Activated CD8-positive, alpha-beta memory T cell treated with anti-CD3 and anti-CD28 coated beads for 1 hour (primary cell): ENCODE measurements around the gene PODNL1.

ENCODE experiments used
- DNase-seq, 2 donors: peaks; one replicate each; pipeline ENCODE4 v3.0.0-alpha.2; 2020; ENCODE audit warnings: low read depth in 1 of 2; ENCODE audit errors: extremely low read depth in 1 of 2

The PODNL1 gene

GRCh38 chr19:13938301-13939064 is at the start of gene PODNL1:
TSS of gene PODNL1 (minus strand) at chr19:13938417. CDS start at chr19:13938181, 236 bp downstream.
- DNase-seq, result no peak

- no peak for DNase-seq
Observed at GRCh38 chr19:13987101-13987890, 49.1 kb upstream of the PODNL1 start.

GRCh38 chr19:13986348-13986904 is 48.2 kb upstream of the PODNL1 start:
- peak; percentile 98 to 100 for DNase-seq

- no peak for DNase-seq
Observed at GRCh38 chr19:13985771-13986347, 47.6 kb upstream of the PODNL1 start.

GRCh38 chr19:13984875-13985741 is 46.9 kb upstream of the PODNL1 start:
- no peak for DNase-seq

- DNase-seq, result no peak
Observed at GRCh38 chr19:13984186-13984585, 46.0 kb upstream of the PODNL1 start.

- DNase-seq, result no peak
Observed at GRCh38 chr19:13983213-13983889, 45.1 kb upstream of the PODNL1 start.

GRCh38 chr19:13982773-13983172 is 44.6 kb upstream of the PODNL1 start:
- DNase-seq, result no peak

- DNase-seq, result no peak
Observed at GRCh38 chr19:13981988-13982501, 43.8 kb upstream of the PODNL1 start.

- DNase-seq, result no peak
Observed at GRCh38 chr19:13981467-13981866, 43.2 kb upstream of the PODNL1 start.

GRCh38 chr19:13981021-13981420 is 42.8 kb upstream of the PODNL1 start:
- DNase-seq, result no peak

- no peak for DNase-seq
Observed at GRCh38 chr19:13980340-13980739, 42.1 kb upstream of the PODNL1 start.

GRCh38 chr19:13979686-13980085 is 41.5 kb upstream of the PODNL1 start:
- no peak for DNase-seq

- no peak for DNase-seq
Observed at GRCh38 chr19:13979244-13979615, 41.0 kb upstream of the PODNL1 start.

GRCh38 chr19:13978351-13979243 is 40.4 kb upstream of the PODNL1 start:
- DNase-seq, result no peak

GRCh38 chr19:13977803-13978202 is 39.6 kb upstream of the PODNL1 start:
- DNase-seq, result no peak

- no peak for DNase-seq
Observed at GRCh38 chr19:13976446-13976845, 38.2 kb upstream of the PODNL1 start.

- no peak for DNase-seq
Observed at GRCh38 chr19:13975870-13976269, 37.7 kb upstream of the PODNL1 start.

GRCh38 chr19:13974073-13974472 is 35.9 kb upstream of the PODNL1 start:
- no peak for DNase-seq
